Astrocyte (in vitro differentiated cells and primary cell): ENCODE results near the gene ILKAP. TPM values are rescaled to one million over a fixed set of nuclear protein-coding genes. Genes with fewer than 3 reads are reported as not detected.

Experiments used
- DNase-seq: peaks from one replicate; pipeline ENCODE4 v3.0.0-alpha.2; 2010; ENCODE audit warnings: low read depth
- FAIRE-seq: peaks from 2 replicates; lab custom pipeline; 2011; peaks lifted over from hg19 to GRCh38; lab: Jason Lieb, UNC
- H2AFZ ChIP-seq: 2 replicates; pipeline ENCODE4 v1.6.0; 2012; ENCODE audit warnings: low read depth, low read length, inconsistent platforms
- H3K27ac ChIP-seq: 2 replicates; pipeline ENCODE4 v1.5.1; 2011; ENCODE audit warnings: low read depth, low read length, inconsistent platforms
- H3K27me3 ChIP-seq: 2 replicates; pipeline ENCODE4 v1.6.0; 2011; ENCODE audit warnings: low read length, inconsistent platforms; ENCODE audit not compliant: insufficient read depth
- H3K36me3 ChIP-seq: 2 replicates; pipeline ENCODE4 v1.5.1; 2011; ENCODE audit warnings: low read length, inconsistent platforms; ENCODE audit not compliant: insufficient read depth
- H3K4me1 ChIP-seq: 2 replicates; pipeline ENCODE4 v1.5.1; 2011; ENCODE audit warnings: low read length, inconsistent platforms; ENCODE audit not compliant: insufficient read depth
- H3K4me2 ChIP-seq: 2 replicates; pipeline ENCODE4 v1.6.0; 2012; ENCODE audit warnings: low read length, inconsistent platforms
- H3K4me3 ChIP-seq: 2 replicates; pipeline ENCODE4 v1.5.1; 2011; ENCODE audit warnings: low read depth, mild to moderate bottlenecking, low read length, inconsistent platforms; ENCODE audit not compliant: insufficient read depth
- H3K79me2 ChIP-seq: 2 replicates; pipeline ENCODE4 v1.6.0; 2012; ENCODE audit warnings: mild to moderate bottlenecking, low read length, inconsistent platforms; ENCODE audit not compliant: insufficient read depth
- H3K9ac ChIP-seq: 2 replicates; pipeline ENCODE4 v1.6.0; 2012; ENCODE audit warnings: mild to moderate bottlenecking, low read length, inconsistent platforms
- H3K9me3 ChIP-seq: 2 replicates; pipeline ENCODE4 v1.5.1; 2012; ENCODE audit warnings: low read depth, mild to moderate bottlenecking, low read length, inconsistent platforms; ENCODE audit not compliant: insufficient read depth
- H4K20me1 ChIP-seq: 2 replicates; pipeline ENCODE4 v1.6.0; 2012; ENCODE audit warnings: low read length, inconsistent platforms; ENCODE audit not compliant: insufficient read depth
- H3K27ac Mint-ChIP-seq: one replicate; pipeline ENCODE4 v1.8.0; 2021; ENCODE audit warnings: mild to moderate bottlenecking, mixed read lengths; ENCODE audit not compliant: unreplicated experiment
- H3K27me3 Mint-ChIP-seq: one replicate; pipeline ENCODE4 v1.8.0; 2021; ENCODE audit warnings: low read depth, mixed read lengths; ENCODE audit not compliant: unreplicated experiment
- H3K36me3 Mint-ChIP-seq: one replicate; pipeline ENCODE4 v1.8.0; 2021; ENCODE audit warnings: low read depth, mixed read lengths; ENCODE audit not compliant: unreplicated experiment
- H3K4me1 Mint-ChIP-seq: one replicate; pipeline ENCODE4 v1.8.0; 2021; ENCODE audit warnings: low read depth, mixed read lengths; ENCODE audit not compliant: unreplicated experiment
- H3K4me3 Mint-ChIP-seq: one replicate; pipeline ENCODE4 v1.8.0; 2021; ENCODE audit warnings: mild to moderate bottlenecking, moderate library complexity, mixed read lengths; ENCODE audit not compliant: unreplicated experiment
- H3K9me3 Mint-ChIP-seq: one replicate; pipeline ENCODE4 v1.8.0; 2021; ENCODE audit warnings: mild to moderate bottlenecking, mixed read lengths; ENCODE audit not compliant: unreplicated experiment
- CTCF ChIP-seq: IDR thresholded peaks from 2 replicates; pipeline ENCODE4 v1.5.1; 2011; ENCODE audit warnings: low read depth, mild to moderate bottlenecking, inconsistent platforms, low read length, moderate library complexity; ENCODE audit not compliant: insufficient read depth
- EZH2 ChIP-seq: IDR thresholded peaks from 2 replicates; pipeline ENCODE4 v1.6.1; 2012; ENCODE audit warnings: mild to moderate bottlenecking, low read length, inconsistent platforms; ENCODE audit not compliant: insufficient read depth
- total RNA-seq: library from RNA; stranded (reverse); gene quantifications from 2 replicates; pipeline ENCODE4 v1.2.1, GENCODE V29; 2021

Gene ILKAP
- total RNA-seq, 1 donor from 2014 or later = 32.3 TPM

- H3K9me3 Mint-ChIP-seq = no peaks in the 10 kb centered on the region
- DNase-seq (peak; percentile 18), FAIRE-seq (no peak)
- H3K4me3 Mint-ChIP-seq = peak overlapping the region; percentile 93
- H3K4me1 Mint-ChIP-seq = peaks cover 5% of the 10 kb centered on the region
- Histone ChIP-seq H3K79me2 (peaks cover 59% of the 10 kb centered on the region), H3K9me3 (no peaks in the 10 kb centered on the region), H4K20me1 (peaks cover 53% of the 10 kb centered on the region), H3K4me2 (peak overlapping the region; percentile 97), H2AFZ (peak overlapping the region; percentile 73), H3K27me3 (no peaks in the 10 kb centered on the region), H3K4me3 (peak overlapping the region; percentile 86), H3K9ac (peak overlapping the region; percentile 95), H3K27ac (peak overlapping the region; percentile 77), H3K36me3 (no peaks in the 10 kb centered on the region), H3K4me1 (peaks cover 15% of the 10 kb centered on the region)
- H3K36me3 Mint-ChIP-seq = no peaks in the 10 kb centered on the region
- H3K27me3 Mint-ChIP-seq = no peaks in the 10 kb centered on the region
- TF ChIP-seq EZH2 (no peak), CTCF (no peak)
- H3K27ac Mint-ChIP-seq = peak overlapping the region; percentile 35
Observed at GRCh38 chr2:238202326-238203093, 985 bp downstream of the ILKAP start.

- TF ChIP-seq EZH2 (no peak), CTCF (no peak)
- H4K20me1 ChIP-seq = peaks cover 23% of the 10 kb centered on the region
- Mint-ChIP-seq H3K4me3 (no peak overlapping the region), H3K4me1 (no peaks in the 10 kb centered on the region), H3K9me3 (no peaks in the 10 kb centered on the region), H3K36me3 (peaks cover 16% of the 10 kb centered on the region), H3K27me3 (no peaks in the 10 kb centered on the region), H3K27ac (no peak overlapping the region)
- H2AFZ ChIP-seq = no peak overlapping the region
- H3K9ac ChIP-seq = no peak overlapping the region
- peaks cover 51% of the 10 kb centered on the region for H3K36me3 ChIP-seq
- FAIRE-seq (no peak), DNase-seq (no peak)
- no peak overlapping the region for H3K27ac ChIP-seq
- H3K27me3 ChIP-seq = no peaks in the 10 kb centered on the region
- peaks cover 25% of the 10 kb centered on the region for H3K79me2 ChIP-seq
- H3K4me1 ChIP-seq = no peaks in the 10 kb centered on the region
- no peak overlapping the region for H3K4me3 ChIP-seq
- no peak overlapping the region for H3K4me2 ChIP-seq
- no peaks in the 10 kb centered on the region for H3K9me3 ChIP-seq
Observed at GRCh38 chr2:238190445-238190844, 13.1 kb downstream of the ILKAP start.
